HCEC 1CT (cell line): Measurements from ENCODE around the gene PRLH.
"Not testable (repeated sequence)": the region's sequence is repeated elsewhere in the genome, so short reads cannot be mapped to it uniquely, and the experiment has no call there.

Experiments used
- DNase-seq: peaks from one replicate; pipeline ENCODE4 v3.0.0-alpha.2; 2017

Gene PRLH

DNA sequence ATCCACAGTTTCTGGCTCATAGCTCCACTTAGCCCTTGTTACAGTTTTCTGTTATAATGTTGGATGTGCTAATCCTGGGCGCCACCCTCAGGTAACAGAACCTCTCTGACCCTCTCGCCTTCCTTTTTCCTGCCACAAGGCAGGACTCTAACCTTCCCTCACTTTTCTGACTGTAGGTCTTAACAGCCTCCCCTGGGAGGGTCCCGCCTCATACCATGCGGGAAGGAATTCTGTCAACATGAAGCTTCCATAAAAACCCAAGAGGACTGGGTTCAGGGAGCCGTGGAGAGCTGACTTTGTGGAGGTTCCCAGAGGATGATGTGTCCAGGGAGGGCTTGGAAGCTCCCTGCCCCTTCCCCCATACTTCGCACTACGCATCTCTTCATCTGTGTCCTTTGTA is 36.0 kb downstream of the PRLH start:
- no peak for DNase-seq

DNA sequence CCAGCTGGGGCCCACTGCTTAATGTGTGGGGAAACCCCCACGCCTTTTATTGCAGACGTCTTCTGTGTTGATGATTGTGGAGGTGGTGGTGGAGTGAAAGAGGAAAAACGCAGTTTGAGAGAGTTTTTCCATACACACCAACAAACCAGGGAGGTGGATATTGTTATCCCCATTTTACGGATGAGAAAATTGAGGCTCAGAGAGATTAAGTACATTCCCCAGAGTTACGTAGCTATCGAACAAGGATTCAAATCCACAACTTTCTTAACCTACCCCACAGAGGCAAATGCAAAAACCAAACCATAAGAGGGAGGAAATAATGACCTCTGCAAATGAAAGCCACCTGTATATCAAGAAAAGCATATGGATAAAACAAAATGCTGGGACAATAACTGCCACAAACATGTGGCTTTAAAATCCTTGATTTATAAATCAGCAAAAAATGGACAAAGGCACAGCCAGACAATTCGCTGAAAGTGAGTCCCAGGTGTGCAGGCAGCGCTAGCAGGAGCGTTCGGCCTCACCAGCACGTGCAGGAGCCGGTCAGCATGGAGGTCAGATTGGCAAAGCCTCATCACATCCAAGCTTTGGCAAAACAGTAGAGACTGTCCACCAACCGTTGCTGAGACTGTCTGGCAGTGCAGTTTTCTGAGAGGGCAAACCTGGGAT is 36.8 kb downstream of the PRLH start:
- no peak for DNase-seq

DNA sequence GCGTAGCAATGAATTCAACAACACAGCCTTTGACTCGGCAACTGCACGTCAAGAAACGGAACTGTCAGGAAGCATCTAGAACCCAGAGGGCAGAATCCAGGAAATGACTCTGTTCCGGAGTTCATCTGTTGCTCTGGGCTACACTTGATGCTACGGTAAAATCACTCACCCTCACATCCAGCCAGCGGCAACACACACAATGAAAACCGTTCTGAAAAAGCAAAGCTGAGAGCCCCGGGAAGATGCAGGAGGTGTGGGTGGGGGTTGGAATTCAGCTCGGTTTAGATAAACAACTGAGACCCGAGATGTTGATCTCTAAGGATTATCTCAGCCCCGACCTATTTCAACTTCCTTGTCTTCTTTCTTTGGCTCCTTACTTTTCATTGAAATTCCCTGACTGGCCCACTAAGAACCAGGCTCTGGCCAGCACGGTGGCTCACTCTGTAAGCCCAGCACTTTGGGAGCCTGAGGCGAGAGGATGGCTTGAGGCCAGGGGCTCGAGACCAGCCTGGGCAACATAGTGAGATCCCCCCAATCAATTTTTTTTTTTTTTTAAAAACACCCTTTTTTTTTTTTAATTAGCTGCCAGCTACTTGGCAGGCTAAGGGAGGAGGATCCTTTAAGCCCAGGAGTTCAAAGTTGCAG is 37.5 kb downstream of the PRLH start:
- DNase-seq, result peak; percentile 51

DNA sequence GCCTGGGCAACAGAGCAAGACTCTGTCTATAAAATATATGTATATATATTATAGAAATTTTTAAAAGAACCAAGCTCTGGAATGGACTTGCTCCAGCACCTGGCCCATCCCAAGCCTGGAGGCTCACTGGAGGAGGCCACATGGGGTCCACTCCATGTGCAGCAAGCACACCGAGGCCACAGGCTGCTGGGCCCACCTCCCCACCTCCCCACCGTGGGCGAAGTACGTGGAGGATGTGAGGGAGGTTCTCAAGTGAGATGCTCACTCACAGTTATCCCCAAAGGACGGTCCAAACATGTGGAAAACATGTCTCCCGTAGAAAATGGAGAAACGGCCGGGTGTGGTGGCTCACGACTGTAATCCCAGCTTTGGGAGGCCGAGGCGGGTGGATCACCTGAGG is 38.0 kb downstream of the PRLH start:
- no peak for DNase-seq

DNA sequence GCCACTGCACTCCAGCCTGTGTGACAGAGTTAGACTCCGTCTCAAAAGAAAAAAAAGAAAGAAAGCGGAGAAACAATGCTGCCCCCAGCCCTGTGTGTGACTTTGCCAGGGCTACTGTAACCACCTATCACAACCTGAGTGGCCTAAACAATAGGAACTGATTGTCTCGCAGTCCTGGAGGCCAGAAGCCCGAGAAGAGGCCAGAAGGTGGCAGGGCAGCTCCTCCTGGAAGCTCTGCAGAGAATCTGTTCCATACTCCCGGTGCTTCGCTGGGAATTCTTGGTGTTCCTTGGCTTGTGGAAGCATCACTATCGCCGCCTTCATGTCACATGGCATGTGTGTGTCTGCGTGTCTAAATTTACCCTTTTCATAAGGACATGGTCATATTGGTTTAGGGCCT is 38.6 kb downstream of the PRLH start:
- peak; percentile 45 for DNase-seq

DNA sequence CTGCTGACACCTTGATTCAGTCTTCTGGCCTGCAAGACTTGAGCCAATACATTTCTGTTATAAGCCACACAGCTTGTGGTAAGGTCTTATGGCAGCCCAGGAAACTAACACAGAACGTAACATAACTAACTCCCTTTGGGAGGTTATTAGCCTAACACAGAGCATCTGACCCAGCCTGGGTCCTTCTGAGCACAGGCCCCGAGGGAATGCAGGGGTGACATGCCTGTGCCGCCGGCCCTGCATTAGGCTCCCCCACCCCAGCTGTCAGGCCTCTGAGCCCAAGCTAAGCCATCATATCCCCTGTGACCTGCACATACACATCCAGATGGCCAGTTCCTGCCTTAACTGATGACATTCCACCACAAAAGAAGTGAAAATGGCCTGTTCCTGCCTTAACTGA is 40.1 kb downstream of the PRLH start:
- not testable (repeated sequence) for DNase-seq

DNA sequence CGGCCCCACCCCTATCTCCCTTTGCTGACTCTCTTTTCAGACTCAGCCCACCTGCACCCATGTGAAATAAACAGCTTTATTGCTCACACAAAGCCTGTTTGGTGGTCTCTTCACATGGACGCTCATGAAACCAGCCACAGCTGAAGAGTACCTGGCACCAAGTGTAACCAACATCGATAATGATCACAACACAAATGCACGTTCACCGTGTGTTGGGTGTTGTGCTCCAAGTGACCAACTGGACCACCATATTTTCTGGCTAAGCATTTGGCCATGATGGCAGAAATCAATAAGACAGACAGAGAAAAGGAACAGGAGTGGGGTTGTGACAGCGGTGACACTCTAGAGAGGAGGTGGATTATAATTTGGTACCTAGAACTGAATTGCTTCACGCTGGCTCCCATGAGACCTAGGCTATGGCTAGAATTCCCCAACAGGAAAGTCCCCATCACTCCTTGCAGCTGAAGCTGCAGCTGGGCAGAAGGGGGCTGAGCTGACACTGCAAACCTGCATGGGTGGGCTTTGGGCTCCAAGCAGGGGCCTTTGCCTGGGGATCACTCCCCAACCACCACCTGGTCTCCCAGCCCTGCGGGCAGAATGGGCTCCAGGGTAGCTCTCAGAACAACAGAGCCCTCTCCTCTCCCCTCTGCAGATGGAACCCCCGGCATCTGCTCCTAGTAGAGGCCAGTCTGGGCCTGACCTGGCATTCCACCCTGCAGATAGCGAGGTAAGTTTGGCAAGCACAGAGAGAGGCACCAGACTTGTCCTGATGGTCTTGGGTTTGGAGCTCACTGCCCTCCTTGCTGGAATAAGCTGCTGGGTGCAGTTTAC is 46.4 kb downstream of the PRLH start:
- no peak for DNase-seq

DNA sequence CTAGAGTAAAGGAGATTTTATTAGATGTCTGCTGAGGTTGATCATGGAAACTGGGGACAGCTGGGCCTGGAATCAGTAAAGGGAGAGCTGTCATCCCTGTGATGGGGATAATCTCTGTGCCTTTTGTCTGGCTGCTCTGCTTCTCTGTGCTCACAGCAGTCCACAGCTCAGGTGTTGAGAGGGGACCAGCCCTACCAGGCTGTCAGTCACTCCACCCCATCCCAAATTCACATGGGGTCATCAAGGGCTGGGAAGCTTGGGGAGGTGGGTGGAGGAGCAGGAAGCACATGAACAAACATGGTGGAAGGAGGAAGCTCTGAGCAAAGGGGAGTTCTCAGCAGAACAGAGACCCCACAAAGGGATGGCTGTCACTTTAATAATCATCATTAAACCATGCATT is 47.3 kb downstream of the PRLH start:
- DNase-seq, result no peak

DNA sequence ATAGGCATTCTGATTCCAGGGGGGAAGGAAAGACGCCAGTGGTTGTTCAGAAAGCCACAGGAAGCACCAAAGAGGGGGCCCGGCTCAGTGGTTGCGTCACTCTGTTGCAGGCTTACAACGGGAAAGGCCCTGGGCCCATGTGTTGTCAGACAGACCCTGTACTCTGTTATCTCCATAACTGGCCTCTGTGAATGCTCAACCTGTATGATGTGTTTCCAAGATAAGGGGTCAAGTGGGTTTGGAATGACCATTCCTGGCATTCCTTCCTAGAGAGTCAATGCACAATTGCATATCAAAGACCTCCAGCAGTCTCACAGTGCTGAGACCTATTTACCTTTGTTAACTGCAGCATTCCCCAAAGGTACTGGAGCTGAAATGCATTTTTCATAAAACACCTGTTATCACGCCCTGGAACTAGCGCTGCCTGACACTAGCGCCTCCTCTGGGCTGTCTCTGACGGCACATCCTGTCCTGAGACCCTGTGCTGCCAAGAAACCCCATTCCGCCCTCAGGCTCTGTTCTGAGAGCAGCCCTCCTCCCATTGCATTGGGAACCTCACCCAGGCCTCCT is 47.9 kb downstream of the PRLH start:
- no peak for DNase-seq

DNA sequence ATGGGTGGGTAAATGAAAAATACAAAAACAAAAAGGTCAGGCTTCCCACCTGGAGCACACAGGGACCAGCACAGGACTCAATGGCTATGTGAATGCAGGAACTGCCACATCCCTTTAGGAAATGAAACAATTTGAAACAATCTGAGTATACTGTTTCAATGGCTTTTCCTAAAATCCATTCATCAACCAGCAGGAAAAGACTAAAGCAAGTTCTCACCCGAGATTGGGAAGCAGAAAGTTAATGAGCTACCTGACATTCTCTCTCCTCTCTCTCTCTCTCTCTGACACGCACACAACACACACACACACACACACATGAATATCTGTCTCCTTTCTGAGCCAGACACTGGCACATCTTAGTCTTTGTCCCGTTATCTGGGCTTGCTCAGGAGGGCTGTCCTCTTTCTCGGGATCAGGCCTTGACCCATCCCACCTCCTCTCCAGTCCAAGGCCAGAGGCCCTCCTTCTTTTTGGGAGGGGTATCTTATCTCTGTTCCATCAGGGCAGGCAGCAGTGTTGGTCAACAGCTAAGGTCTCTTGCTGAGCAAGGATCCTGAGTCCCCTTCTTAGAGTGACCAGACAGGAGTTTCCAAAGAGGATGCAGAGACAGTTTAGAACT is 49.4 kb downstream of the PRLH start:
- no peak for DNase-seq

DNA sequence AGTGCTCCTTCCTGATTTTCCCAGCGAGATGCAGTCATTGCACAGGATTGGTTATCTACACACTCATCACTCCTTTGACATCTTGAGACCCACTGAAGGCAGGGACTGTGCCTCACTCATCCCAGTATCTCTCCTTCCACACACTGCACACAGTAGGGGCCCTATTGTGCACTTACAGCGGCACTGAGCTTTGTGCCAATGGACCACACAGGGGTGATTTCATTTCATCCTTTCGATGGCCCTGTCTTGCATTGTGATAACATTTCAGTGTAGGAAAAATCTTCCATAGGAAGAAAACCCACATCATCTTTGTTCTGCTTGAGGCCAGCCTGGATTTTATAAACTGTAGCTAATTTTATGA is 50.0 kb downstream of the PRLH start:
- DNase-seq, result no peak
